NCI-H2107 treated with DMSO at 0.1 percent for 48 hours (cell line): ENCODE measurements around the gene ABHD16A.

Experiments used
- DNase-seq: peaks from one replicate; lab custom pipeline; 2025; ENCODE audit not compliant: unreplicated experiment; lab: John Stamatoyannopoulos, UW

Gene ABHD16A

GRCh38 chr6:31663126-31663960 lies 39.8 kb downstream of the ABHD16A start:
- no peak for DNase-seq

- DNase-seq = no peak
These were observed 40.9 kb downstream of the ABHD16A start for GRCh38 chr6:31662124-31662723.

- DNase-seq = no peak
These were observed 41.6 kb downstream of the ABHD16A start for GRCh38 chr6:31661262-31662123.

GRCh38 chr6:31660381-31661261 lies 42.5 kb downstream of the ABHD16A start, which contains the start of gene C6orf47:
TSS of gene C6orf47 (minus strand) at chr6:31660778. CDS start at chr6:31659947, 831 bp downstream.
- peak; percentile 30 for DNase-seq

GRCh38 chr6:31659649-31660380 lies 43.3 kb downstream of the ABHD16A start:
- DNase-seq = no peak

GRCh38 chr6:31658983-31659648 lies 44.0 kb downstream of the ABHD16A start:
- no peak for DNase-seq

- DNase-seq = no peak
These were observed 44.9 kb downstream of the ABHD16A start for GRCh38 chr6:31658158-31658688.

- no peak for DNase-seq
These were observed 45.5 kb downstream of the ABHD16A start for GRCh38 chr6:31657406-31658157.

GRCh38 chr6:31655349-31656237 lies 47.5 kb downstream of the ABHD16A start, which contains the start of gene APOM:
TSS of gene APOM (plus strand) at chr6:31655894. CDS start at chr6:31655967, 73 bp downstream.
- DNase-seq = no peak

GRCh38 chr6:31654574-31655348 lies 48.4 kb downstream of the ABHD16A start:
- DNase-seq = no peak

GRCh38 chr6:31652925-31653724 lies 50.0 kb downstream of the ABHD16A start:
- no peak for DNase-seq

GRCh38 chr6:31651602-31652191 lies 51.4 kb downstream of the ABHD16A start:
- peak; percentile 27 for DNase-seq

- no peak for DNase-seq
These were observed 57.8 kb downstream of the ABHD16A start for GRCh38 chr6:31645325-31645724.

GRCh38 chr6:31643818-31644454 lies 59.2 kb downstream of the ABHD16A start:
- no peak for DNase-seq
